HG02798 (cell line): Measurements from ENCODE around the gene MRPL1.

Source experiments
- ATAC-seq: cut with Tn5 transposase; IDR thresholded peaks from one replicate; pipeline ENCODE4 v1.9.1; 2021; ENCODE audit warnings: mild to moderate bottlenecking; ENCODE audit not compliant: unreplicated experiment, poor library complexity

The MRPL1 gene

GRCh38 chr4:77862478-77863216 lies at the start of gene MRPL1:
TSS of gene MRPL1 (plus strand) at chr4:77862830. CDS start at chr4:77862849, 19 bp downstream.
- ATAC-seq = peak; percentile 87

- ATAC-seq = no peak
These were observed 47.0 kb upstream of the MRPL1 start for GRCh38 chr4:77815636-77816035.

GRCh38 chr4:77816546-77816945 lies 46.1 kb upstream of the MRPL1 start:
- ATAC-seq = no peak

- no peak for ATAC-seq
These were observed 45.1 kb upstream of the MRPL1 start for GRCh38 chr4:77817304-77818072.

GRCh38 chr4:77818073-77818601 lies 44.5 kb upstream of the MRPL1 start:
- ATAC-seq = peak; percentile 18

GRCh38 chr4:77818602-77819403 lies 43.8 kb upstream of the MRPL1 start, which contains the start of gene CNOT6L:
TSS of gene CNOT6L (minus strand) at chr4:77819368. CDS start at chr4:77819308, 60 bp downstream.
- peak; percentile 33 for ATAC-seq

- peak; percentile 27 for ATAC-seq
These were observed 43.2 kb upstream of the MRPL1 start for GRCh38 chr4:77819404-77819842.

GRCh38 chr4:77819843-77820648 lies 42.6 kb upstream of the MRPL1 start:
- ATAC-seq = peak; percentile 84

- ATAC-seq = no peak
These were observed 41.7 kb upstream of the MRPL1 start for GRCh38 chr4:77820649-77821561.

- ATAC-seq = no peak
These were observed 40.9 kb upstream of the MRPL1 start for GRCh38 chr4:77821775-77822174.

- no peak for ATAC-seq
These were observed 36.4 kb upstream of the MRPL1 start for GRCh38 chr4:77826275-77826674.

GRCh38 chr4:77827343-77827742 lies 35.3 kb upstream of the MRPL1 start:
- ATAC-seq = no peak

GRCh38 chr4:77833126-77833724 lies 29.4 kb upstream of the MRPL1 start:
- ATAC-seq = no peak

GRCh38 chr4:77834403-77834802 lies 28.2 kb upstream of the MRPL1 start:
- no peak for ATAC-seq

- ATAC-seq = no peak
These were observed 19.0 kb upstream of the MRPL1 start for GRCh38 chr4:77843628-77844027.

- ATAC-seq = no peak
These were observed 18.3 kb upstream of the MRPL1 start for GRCh38 chr4:77844363-77844762.

GRCh38 chr4:77845400-77845799 lies 17.2 kb upstream of the MRPL1 start:
- no peak for ATAC-seq

GRCh38 chr4:77845929-77846328 lies 16.7 kb upstream of the MRPL1 start:
- no peak for ATAC-seq
